Kasumi-1 (cell line): ENCODE measurements around the gene FAM110A.
"Not testable (repeated sequence)": the region's sequence is repeated elsewhere in the genome, so short reads cannot be mapped to it uniquely, and the experiment has no call there.

Experiments
- DNase-seq, 2 experiments: peaks; one replicate each; lab custom pipeline; 2025; lab: John Stamatoyannopoulos, UW

Gene FAM110A

GRCh38 chr20:873875-874607 lies 40.5 kb downstream of the FAM110A start:
- DNase-seq: no peak

DNA sequence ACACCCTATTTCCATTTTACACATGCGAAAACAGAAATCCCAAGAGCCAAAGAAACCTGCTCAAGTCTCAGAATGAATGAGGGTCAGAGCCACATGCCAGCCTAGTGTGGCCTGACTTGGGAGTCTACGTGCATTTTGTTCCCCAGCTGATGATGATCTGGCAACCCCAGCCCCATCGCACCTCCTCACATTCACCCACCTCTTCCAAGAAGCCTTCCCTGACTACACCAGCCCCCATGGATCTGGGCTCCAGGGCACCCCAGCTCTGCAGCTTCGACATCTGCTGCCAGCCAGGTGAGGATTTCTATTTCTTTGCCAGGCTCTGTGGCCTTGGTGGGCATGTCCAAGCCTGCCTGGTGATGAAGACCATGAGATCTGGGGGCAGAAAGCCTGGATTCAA lies 41.6 kb downstream of the FAM110A start:
- DNase-seq: no peak

GRCh38 chr20:877814-878213 lies 44.3 kb downstream of the FAM110A start:
- no peak for DNase-seq

- DNase-seq: peak; percentile 19 to 49
These were observed 45.2 kb downstream of the FAM110A start for GRCh38 chr20:878511-879307.

DNA sequence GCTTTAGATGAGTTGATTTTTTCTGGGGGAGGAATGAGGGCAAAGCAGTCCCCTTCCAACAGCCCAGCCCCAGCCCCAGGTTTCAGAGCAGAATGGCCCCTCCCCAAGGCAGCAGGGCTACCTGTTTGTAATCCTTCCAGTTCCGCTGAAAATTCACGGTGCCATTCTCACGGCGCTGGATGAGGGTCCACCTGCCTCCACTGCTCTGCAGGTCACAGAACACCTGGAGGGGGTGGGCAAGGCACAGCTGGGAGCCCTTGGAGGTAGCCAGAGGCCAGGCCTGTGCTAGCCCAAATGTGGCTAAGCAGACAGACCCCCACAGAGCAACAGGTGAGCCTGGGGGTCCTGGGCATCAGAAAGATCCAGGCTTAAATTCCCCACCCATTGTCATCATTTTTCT lies 46.1 kb downstream of the FAM110A start:
- DNase-seq: no peak

GRCh38 chr20:881051-881782 lies 47.7 kb downstream of the FAM110A start:
- peak; percentile 31 to 42 for DNase-seq

DNA sequence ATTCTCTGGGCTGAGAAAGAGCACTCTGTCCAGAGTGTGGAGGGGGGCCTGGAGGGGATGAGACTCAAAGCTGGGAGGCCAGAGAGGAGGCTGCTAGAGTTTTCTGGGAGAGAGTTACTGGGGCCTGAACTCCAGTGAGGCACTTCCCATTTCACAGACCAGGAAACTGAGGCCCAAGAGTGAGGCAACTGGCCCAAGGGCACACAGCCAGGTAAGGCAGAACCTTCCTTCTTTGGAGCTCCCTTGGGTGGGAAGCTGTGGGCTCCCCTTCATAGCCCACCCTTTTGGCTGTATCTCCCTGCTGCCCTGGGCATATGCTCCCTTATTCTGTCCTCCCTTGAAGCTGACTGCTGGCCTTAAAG lies 48.2 kb downstream of the FAM110A start:
- DNase-seq: no peak

- peak; percentile 15 to 18 for DNase-seq
These were observed 51.8 kb downstream of the FAM110A start for GRCh38 chr20:884983-885952.

DNA sequence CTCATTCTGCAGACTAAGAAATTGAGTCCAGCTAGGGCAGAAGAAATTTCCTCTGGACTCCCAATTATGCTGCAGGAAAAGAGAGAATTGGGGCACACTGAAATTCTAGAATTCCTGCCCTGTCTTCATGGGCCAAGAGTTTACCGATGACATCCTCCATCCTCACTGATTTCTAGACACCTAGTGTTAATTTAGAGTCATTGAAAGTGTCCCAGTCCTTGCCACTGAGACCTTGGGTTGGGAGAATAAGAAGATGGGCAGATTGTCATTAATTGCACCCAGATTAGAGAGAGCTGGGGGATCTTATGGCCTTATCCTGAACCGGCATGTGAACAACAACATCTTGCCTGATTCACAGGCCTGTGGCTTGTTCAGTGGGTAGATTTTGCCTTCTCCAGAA lies 53.6 kb downstream of the FAM110A start:
- DNase-seq: no peak

- DNase-seq: no peak
These were observed 54.5 kb downstream of the FAM110A start for GRCh38 chr20:888057-888456.

DNA sequence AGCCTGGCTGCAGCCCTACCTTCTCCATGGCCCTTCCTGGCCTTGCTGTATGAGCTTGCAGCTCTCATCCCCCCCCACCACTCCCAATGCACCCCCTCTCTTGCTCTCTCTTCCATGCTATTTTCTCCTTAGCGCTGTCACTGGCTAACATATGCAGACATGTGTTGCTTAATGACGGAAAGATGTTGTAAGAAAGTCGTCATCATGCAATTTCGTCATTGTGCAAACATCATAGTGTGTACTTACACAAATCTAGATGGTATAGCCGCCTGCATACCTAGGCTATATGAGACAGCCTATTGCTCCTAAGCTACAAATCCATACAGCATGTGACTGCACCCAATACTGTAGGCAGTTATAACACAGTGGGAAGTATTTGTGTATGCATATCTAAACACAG lies 55.6 kb downstream of the FAM110A start:
- DNase-seq: no peak

DNA sequence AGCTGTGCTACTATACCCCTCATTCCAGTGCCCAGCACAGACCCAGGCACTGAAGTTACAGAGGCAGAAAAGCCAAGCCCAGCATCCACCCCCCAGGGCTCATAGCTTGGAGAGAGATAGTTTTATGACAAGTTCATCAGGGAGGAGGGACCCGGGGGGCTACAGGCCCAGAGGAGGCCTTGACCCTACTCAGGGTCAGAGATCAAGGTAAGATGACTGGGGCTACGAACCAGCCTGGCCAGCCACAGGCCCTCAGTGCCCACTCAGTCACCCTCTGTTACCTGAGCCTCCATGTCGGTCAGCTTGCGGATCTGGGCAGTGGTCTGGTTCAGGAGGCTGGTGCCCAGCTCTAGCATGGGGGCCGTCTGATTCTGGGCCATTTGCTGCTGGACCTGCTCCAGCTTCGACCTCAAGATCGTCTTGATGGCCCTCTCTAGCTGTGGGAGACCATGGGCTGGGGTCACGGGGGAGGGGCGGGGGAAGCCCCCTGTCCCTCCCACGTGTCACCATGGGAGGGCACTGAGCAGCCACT lies 56.5 kb downstream of the FAM110A start:
- DNase-seq: no peak

GRCh38 chr20:890666-891057 lies 57.1 kb downstream of the FAM110A start:
- DNase-seq: no peak

GRCh38 chr20:891058-891705 lies 57.7 kb downstream of the FAM110A start:
- no peak for DNase-seq

DNA sequence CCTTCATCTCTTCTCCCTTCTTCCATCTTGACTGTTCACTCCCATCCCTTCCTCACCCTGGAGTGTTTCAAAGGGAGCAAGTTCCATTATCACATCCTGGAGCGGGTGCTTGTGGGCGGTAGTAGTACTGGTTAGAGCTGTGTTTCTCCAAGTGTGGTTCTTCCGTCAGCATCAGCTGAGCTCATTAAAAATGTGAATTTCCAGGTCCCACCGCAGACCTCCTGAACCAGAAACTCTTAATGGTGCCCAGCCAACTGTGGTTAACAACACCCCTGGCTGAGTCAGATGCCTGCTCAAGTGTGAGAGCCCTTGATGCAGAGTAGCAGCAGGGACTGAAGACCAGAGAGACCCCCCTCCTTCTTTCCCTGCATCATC lies 58.2 kb downstream of the FAM110A start:
- no peak for DNase-seq

DNA sequence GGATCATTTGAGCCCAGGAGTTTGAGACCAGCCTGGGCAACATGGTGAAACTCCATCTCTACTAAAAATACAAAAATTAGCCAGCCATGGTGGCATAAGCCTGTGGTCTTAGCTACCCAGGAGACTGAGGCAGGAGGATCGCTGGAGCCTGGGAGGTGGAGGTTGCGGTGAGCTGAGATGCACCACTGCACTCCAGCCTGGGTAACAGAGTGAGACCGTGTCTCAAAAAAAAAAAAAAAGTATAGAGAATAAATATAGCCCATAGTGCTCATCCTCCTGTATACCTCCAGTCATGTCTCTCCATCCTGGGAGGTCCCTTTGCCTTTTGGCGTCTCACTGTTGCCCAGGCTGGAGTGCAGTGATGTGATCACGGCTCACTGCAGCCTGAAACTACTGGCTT lies 58.9 kb downstream of the FAM110A start:
- not testable (repeated sequence) for DNase-seq
